Motor neuron (in vitro differentiated cells): ENCODE results near the gene ENOX2. TPM values are rescaled to one million over a fixed set of nuclear protein-coding genes. Genes with fewer than 3 reads are reported as not detected.

Source experiments
- ATAC-seq, 8 experiments: fragments of 200-7000 bp; cut with Tn5 transposase; replicated peaks in 6 of 8; 2 replicates each; pipeline ENCODE4 v1.8.0; 2021; ENCODE audit warnings: mild to moderate bottlenecking in 8 of 8, moderate library complexity in 8 of 8
- H3K27ac ChIP-seq, 2 donors: fragments of 250-450 bp; sonication (Bioruptor Pico); 2 replicates each; pipeline ENCODE4 v1.9.0; 2021; ENCODE audit warnings: antibody characterized with exemption in 2 of 2, mild to moderate bottlenecking in 2 of 2, moderate library complexity in 1 of 2
- H3K4me1 ChIP-seq, 2 donors: fragments of 250-450 bp; sonication (Bioruptor Pico); replicated peaks in 1 of 2; 2 replicates each; pipeline ENCODE4 v1.6.1; 2021; ENCODE audit warnings: antibody characterized with exemption in 2 of 2, mild to moderate bottlenecking in 2 of 2, moderate library complexity in 1 of 2
- H3K4me3 ChIP-seq, 5 donors: fragments of 250-450 bp; sonication (Bioruptor Pico); 2 replicates each; pipeline ENCODE4 v1.9.0; 2021; ENCODE audit warnings: antibody characterized with exemption in 5 of 5, mild to moderate bottlenecking in 5 of 5, moderate library complexity in 4 of 5
- WGBS, 10 experiments: fragments of 450-650 bp; shearing (Covaris generic); methylation state at CpG; one replicate each; pipeline ENCODE4 v1.0.0; 2022; 5-methylcytosine and 5-hydroxymethylcytosine counted together
- in situ Hi-C, 9 experiments: fragments of 400-800 bp; cut with MboI; loops; one replicate each; pipeline ENCODE4 v1.15.0; 2021; ENCODE audit warnings: low sequenced_read_pairs in 9 of 9, low pct_unique_long_range_greater_than_20kb in 2 of 9; ENCODE audit not compliant: unreplicated experiment in 9 of 9
- total RNA-seq, 8 experiments: library from RNA; unstranded; fragments of 300-600 nt; gene quantifications; 2 replicates each; pipeline versions ENCODE4 v1.2.3 to v1.2.4, GENCODE V29; 2022

Gene ENOX2
- total RNA-seq, 8 experiments from 2014 or later, result 7.9 to 34.8 (median 12.7) TPM

DNA sequence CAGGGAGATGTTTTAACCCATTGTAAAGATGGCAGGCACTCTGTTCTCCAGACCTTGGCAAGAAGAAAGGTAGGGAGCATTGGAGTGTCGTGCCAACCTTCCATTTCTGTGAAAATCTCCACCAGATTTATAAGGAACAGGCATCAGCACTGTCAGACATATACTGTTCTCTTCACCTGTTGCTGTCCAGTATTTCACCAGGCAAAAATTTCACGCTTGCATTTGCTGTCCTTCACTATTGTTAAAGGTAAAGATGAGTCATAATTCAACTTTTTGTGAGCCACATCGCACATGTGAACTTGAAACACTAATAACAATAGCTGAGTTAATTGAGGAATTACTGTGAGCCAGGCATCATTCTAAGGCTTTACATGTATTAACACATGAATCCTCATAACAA, 203.4 kb downstream of the ENOX2 start:
- no peak for ATAC-seq
- Histone ChIP-seq H3K4me3 (no peak overlapping the region), H3K4me1 (peaks cover 0 to 11% of the 10 kb centered on the region in 2 donors), H3K27ac (no peak overlapping the region)
- in situ Hi-C loops, result no loop called here
- WGBS, 10 experiments, result 32 to 100% (median 86%) methylated on average over 1 to 3 of the region's 3 CpGs; no CpG with 5 or more reads in 5 of the 10 experiments

DNA sequence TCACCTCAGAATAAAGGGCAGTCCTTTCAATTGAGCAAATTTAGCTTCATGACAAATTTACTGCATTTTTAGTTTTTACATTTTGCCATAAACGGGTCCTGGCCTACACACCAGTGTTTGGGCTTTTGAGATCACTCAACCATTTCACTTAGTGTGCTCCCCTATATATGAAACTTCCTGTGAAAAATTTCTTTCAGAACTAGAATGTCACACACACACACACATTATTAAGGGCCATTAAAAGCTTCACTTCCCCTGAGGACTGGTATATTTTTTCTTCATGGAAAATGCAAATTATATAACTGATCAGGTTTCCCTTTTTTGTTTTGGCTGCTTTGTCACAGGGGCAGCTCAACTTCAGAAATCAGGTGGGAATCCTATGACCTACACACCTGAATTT, 206.5 kb downstream of the ENOX2 start:
- in situ Hi-C loops, result no loop called here
- WGBS, 10 experiments, result 11 to 100% (median 55%) methylated on average over 1 of the region's 1 CpG; no CpG with 5 or more reads in 5 of the 10 experiments

DNA sequence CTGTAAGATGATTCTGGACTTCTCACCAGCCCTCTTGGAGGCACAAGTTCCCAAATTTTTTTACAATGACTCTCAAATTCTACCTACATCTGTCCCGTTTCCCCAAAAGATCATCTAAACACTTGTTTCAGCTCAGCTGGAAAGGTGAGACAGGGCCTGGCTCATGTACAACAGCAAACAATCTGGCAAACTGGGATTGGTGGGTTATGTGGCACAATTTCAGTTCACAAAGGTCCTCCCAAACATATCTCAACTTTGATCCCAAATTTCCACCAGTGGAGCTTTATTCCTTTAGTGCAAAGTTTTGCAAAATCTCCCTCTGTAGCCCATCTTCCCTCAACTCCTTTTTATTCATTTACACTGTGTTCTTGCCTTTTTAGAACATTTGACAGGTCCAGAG, 207.1 kb downstream of the ENOX2 start:
- Histone ChIP-seq H3K4me3 (no peak overlapping the region), H3K4me1 (no peaks in the 10 kb centered on the region), H3K27ac (no peak overlapping the region)
- WGBS, 10 experiments, result 43% methylated on average over 1 of the region's 1 CpG; no CpG with 5 or more reads in 9 of the 10 experiments
- ATAC-seq, result no peak
- in situ Hi-C loops, result no loop called here

More for the DNA sequence above, 206.5 kb downstream of the ENOX2 start:
- H3K4me3 ChIP-seq, result no peak overlapping the region
- no peak overlapping the region for H3K27ac ChIP-seq
- H3K4me1 ChIP-seq, result no peaks in the 10 kb centered on the region
- ATAC-seq, result no peak

- ATAC-seq, result no peak
- WGBS, 10 experiments, result 45 to 100% (median 83%) methylated on average over 1 to 2 of the region's 2 CpGs; no CpG with 5 or more reads in 5 of the 10 experiments
- no peaks in the 10 kb centered on the region for H3K4me1 ChIP-seq
- H3K27ac ChIP-seq, result no peak overlapping the region
- in situ Hi-C loops, result no loop called here
- no peak overlapping the region for H3K4me3 ChIP-seq
These were observed 208.0 kb downstream of the ENOX2 start for GRCh38 chrX:130694983-130695382.

- no peak for ATAC-seq
- 40 to 100% (median 100%) methylated on average over 1 to 3 of the region's 3 CpGs; no CpG with 5 or more reads in 3 of the 10 experiments for WGBS, 10 experiments
- no peak overlapping the region for H3K4me3 ChIP-seq
- no peak overlapping the region for H3K27ac ChIP-seq
- H3K4me1 ChIP-seq, result no peaks in the 10 kb centered on the region
- in situ Hi-C loops, result no loop called here
These were observed 211.4 kb downstream of the ENOX2 start for GRCh38 chrX:130691576-130691975.

DNA sequence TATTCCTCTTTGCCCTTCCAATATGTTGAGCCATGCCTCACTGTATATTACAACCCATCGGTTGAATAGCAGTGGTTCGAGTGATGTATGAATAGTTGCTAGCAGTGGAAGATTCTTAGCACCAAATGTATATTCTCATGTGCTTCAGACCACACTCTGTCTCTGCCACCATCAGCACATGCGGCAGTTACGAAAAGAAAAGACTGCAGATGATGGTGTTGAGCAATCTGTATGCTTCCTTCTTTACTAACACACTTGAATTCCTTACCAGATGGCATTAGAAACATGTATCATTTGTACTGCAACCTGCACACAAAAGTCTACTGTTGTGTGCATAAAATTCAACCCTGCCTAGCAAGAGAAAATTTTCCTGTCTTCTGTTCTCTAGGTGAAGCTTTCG, 214.6 kb downstream of the ENOX2 start:
- in situ Hi-C loops, result no loop called here
- WGBS, 10 experiments, result 43 to 100% (median 80%) methylated on average over 1 to 5 of the region's 5 CpGs; no CpG with 5 or more reads in 7 of the 10 experiments
- peaks cover 0 to 1% of the 10 kb centered on the region in 2 donors for H3K4me1 ChIP-seq
- H3K27ac ChIP-seq, result no peak overlapping the region
- no peak overlapping the region for H3K4me3 ChIP-seq
- ATAC-seq, result no peak

DNA sequence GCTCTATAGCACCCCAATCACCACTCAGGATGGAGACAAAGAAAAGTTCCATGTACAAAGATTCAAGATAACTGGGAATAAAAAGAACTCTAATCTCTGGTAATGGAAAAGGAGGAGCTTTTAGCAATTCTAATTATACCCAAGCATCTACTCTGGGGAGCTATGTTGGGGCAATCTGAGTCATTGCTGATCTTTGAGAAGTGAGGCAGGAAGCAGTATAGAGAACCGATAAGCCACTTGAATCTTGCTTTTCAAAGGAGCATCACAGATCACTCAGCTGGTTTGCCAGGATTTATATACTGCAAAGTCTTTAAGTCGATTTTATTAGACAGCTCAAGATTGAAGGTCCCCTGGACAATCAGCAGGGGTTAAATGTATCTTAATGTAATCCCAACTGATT, 220.0 kb downstream of the ENOX2 start:
- WGBS, 10 experiments, result 28% methylated on average over 2 of the region's 2 CpGs; no CpG with 5 or more reads in 9 of the 10 experiments
- in situ Hi-C loops, result no loop called here
- Histone ChIP-seq H3K27ac (peak overlapping the region in 1 of 2 donors; percentile 62), H3K4me1 (peaks cover 0 to 14% of the 10 kb centered on the region in 2 donors), H3K4me3 (no peak overlapping the region)
- ATAC-seq, result peak in 7 of 8 experiments; percentile 58 to 80 (median 67)

- Histone ChIP-seq H3K4me1 (peaks cover 0 to 14% of the 10 kb centered on the region in 2 donors), H3K4me3 (no peak overlapping the region), H3K27ac (no peak overlapping the region)
- WGBS, 10 experiments, result 36 to 88% (median 71%) methylated on average over 1 to 2 of the region's 2 CpGs; no CpG with 5 or more reads in 5 of the 10 experiments
- in situ Hi-C loops, result no loop called here
- peak in 1 of 8 experiments; percentile 23 for ATAC-seq
These were observed 222.6 kb downstream of the ENOX2 start for GRCh38 chrX:130680164-130681035.

GRCh38 chrX:130676861-130677260, 226.1 kb downstream of the ENOX2 start:
- 61 to 100% (median 100%) methylated on average over 1 to 2 of the region's 2 CpGs; no CpG with 5 or more reads in 3 of the 10 experiments for WGBS, 10 experiments
- ATAC-seq, result no peak
- no peak overlapping the region for H3K27ac ChIP-seq
- no peaks in the 10 kb centered on the region for H3K4me1 ChIP-seq
- in situ Hi-C loops, result no loop called here
- no peak overlapping the region for H3K4me3 ChIP-seq

DNA sequence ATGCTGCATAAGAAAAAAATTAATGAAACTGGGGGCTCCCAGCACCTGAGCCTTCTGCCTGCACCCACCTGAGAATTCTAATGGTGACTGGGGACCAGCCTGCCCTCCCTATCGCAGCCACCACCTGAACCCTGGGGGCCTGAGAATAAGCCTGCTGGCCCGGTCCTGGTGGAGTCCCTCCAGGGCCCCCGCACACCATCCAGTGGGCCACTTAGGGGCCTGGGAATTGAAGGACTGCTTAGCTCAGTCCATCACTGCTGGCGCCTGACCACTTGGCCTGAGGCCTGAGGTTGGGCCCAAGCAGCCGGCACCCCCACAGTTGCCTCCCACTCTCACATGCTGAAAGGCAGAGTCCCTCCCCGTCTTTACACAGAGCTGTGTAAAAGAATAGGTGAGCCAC, 230.8 kb downstream of the ENOX2 start:
- 77% methylated on average over 4 of the region's 6 CpGs; no CpG with 5 or more reads in 9 of the 10 experiments for WGBS, 10 experiments
- in situ Hi-C loops, result no loop called here

GRCh38 chrX:130669233-130669632, 233.8 kb downstream of the ENOX2 start:
- Histone ChIP-seq H3K27ac (no peak overlapping the region), H3K4me1 (no peaks in the 10 kb centered on the region), H3K4me3 (no peak overlapping the region)
- no peak for ATAC-seq
- in situ Hi-C loops, result no loop called here
- WGBS, 10 experiments, result 0 to 100% (median 43%) methylated on average over 1 of the region's 1 CpG; no CpG with 5 or more reads in 6 of the 10 experiments

More for the DNA sequence above, 230.8 kb downstream of the ENOX2 start:
- Histone ChIP-seq H3K27ac (no peak overlapping the region), H3K4me3 (no peak overlapping the region), H3K4me1 (no peaks in the 10 kb centered on the region)
- ATAC-seq, result no peak

DNA sequence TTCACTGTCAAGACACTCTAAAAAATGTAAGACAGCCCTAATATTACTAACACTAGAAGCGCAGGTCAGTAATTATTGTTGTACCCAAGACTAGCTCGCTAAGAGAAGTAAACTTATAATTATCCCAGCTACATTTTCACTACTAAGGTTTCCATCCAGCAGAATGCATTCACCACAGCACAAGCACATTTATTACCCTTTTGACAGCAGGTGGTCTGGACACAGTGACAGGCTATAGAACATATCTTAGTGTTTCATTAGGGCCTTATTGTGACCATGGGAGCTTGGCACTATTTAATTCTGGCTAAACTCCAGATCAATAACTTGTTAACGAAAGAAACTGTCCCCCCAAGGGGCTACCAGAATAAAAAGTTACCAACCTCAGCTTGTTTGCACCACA, 237.7 kb downstream of the ENOX2 start:
- no peak overlapping the region for H3K4me3 ChIP-seq
- 51 to 90% (median 58%) methylated on average over 1 to 3 of the region's 3 CpGs; no CpG with 5 or more reads in 5 of the 10 experiments for WGBS, 10 experiments
- H3K4me1 ChIP-seq, result no peaks in the 10 kb centered on the region
- H3K27ac ChIP-seq, result no peak overlapping the region
- ATAC-seq, result no peak
- in situ Hi-C loops, result no loop called here

DNA sequence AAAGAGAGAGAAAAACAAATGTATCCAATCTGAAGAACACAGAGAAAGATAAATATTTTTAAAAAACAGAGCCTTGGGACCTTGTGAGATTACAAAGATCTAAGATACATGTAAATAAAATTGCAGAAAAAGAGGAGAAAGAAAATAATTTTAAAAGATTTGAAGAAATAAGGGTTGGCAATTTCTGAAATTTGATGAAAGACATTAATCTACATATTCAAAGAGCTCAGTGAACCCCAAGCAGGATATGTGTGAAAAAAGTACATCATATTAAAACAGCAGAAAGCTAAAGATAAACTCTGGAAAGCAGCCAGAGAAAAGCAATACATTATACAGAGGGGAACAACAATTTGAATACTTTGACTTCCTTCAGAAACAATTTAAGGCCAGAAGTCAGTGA, 244.7 kb downstream of the ENOX2 start:
- no peak overlapping the region for H3K4me3 ChIP-seq
- in situ Hi-C loops, result no loop called here
- no peak overlapping the region for H3K27ac ChIP-seq
- H3K4me1 ChIP-seq, result no peaks in the 10 kb centered on the region
- ATAC-seq, result no peak
